GM18870 (cell line): ENCODE data around the gene LAMB2.

Experiments
- ATAC-seq: cut with Tn5 transposase; IDR thresholded peaks from one replicate; pipeline ENCODE4 v1.9.1; 2021; ENCODE audit warnings: moderate library complexity; ENCODE audit not compliant: unreplicated experiment

The LAMB2 gene

DNA sequence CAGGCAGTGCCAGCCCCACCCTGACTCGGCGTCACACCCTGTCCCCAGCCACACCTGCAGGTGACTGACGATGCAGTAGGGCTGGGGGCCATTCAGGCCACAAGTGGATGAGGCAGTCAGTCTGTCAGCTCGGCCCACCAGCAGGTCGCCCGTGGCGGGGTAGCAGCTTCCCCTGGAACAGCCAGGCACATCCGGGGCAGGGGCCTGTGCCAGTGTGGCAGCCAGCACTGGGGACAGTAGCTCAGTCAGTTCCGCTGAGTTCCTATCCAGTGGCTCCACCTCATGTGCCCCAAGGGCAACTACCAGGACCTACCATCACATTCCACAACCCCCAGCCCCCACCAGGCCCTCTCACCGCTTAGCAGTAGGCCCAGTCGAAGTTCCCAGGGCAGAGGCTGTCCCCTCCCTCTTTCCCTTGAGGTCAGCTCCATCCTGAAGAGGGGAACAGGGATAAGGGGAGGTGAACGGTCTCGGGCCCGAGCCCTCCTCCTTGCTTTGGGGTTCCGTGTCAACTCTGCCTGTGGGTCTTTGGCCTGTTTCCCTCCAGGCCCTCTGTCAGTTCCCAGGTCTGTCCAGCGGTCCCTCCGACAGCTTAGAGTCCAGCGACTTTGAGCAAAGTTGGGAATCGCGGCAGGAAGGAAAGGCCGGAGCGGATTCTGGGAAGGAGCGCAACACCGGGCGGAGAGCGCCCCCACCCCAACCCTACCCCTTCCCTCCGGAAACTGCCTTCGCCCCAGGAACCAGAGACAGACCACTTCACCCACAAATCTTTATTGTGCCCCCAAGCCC is at the start of gene LAMB2:
LAMB2 (minus strand) TSS at position 614 of the 789 bp plus-strand sequence; CDS start at position 431, 183 bp downstream.
- no peak for ATAC-seq

GRCh38 chr3:49181351-49181750 is 48.5 kb upstream of the LAMB2 start:
- no peak for ATAC-seq

- no peak for ATAC-seq
Measured at GRCh38 chr3:49180116-49180515, 47.3 kb upstream of the LAMB2 start.

DNA sequence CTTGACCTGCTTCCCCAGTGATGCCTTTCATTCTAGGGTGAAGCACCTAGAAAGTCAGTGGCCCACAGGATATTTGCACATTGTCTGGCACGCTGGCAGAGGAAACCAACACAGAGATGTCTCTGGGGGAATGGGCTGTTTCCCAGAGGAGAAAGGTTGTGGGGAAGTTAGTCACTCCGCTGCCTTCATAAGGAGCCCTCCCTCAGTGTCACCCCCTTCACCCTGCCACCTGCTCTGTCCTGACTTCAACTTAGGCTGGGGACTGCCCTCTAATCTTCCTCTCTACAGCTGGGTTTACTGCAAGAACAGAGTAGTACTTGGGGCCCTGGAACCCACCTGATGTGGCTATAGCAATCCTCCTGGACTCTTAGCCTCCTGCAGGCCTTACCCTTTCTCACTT is 44.2 kb upstream of the LAMB2 start:
- ATAC-seq: no peak

- ATAC-seq: no peak
Measured at GRCh38 chr3:49175530-49175929, 42.7 kb upstream of the LAMB2 start.

GRCh38 chr3:49174397-49174985 is 41.6 kb upstream of the LAMB2 start:
- no peak for ATAC-seq

GRCh38 chr3:49173792-49174170 is 40.9 kb upstream of the LAMB2 start:
- no peak for ATAC-seq

DNA sequence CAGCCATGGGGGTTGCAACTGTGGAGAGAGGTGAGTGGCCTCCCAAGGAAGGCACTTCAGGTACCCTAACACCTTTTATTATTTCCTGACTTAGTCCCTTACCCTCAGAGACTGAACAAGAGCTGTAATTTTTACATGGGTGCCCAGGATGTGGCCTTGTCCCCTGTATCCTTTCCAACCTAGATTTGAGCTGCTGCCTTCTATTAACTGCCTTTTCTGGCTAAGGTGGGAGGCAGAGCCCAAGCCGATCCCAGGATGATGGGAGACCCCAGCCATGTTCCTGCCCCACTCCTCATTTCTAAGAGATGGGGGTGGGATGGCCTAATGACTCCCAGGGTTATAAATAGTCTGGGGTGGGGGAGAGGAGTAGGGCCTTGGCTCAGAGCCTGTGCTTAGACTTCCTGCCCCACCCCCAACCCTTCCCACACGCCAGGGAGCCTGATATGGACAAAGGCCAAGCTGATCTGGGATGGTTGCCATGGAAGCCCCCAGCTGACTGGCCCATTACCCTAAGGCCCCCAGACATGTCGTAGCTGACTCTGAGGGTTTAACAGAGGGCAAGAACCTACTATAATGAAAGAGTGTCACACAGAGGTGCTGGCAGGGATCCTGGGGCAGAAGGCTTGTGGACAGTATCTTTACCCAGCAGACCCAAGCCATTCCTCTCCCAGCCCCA is 40.4 kb upstream of the LAMB2 start:
- ATAC-seq: no peak

DNA sequence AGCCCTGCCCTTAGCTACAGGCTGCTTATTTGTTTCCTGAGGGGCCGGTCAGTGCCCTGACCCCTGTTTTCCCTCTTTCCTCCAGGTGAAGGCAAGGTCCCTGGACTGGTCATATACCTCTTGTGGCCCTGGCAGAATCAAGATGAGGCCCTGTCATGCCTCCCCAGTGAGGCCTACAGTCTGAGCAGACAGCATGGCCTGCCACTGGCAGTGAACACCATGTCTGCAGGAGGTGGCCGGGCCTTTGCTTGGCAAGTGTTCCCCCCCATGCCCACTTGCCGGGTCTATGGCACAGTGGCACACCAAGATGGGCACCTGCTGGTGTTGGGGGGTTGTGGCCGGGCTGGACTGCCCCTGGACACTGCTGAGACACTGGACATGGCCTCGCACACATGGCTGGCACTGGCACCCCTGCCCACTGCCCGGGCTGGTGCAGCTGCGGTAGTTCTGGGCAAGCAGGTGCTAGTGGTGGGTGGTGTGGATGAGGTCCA is 39.7 kb upstream of the LAMB2 start:
- no peak for ATAC-seq

- no peak for ATAC-seq
Measured at GRCh38 chr3:49171775-49172500, 39.1 kb upstream of the LAMB2 start.

DNA sequence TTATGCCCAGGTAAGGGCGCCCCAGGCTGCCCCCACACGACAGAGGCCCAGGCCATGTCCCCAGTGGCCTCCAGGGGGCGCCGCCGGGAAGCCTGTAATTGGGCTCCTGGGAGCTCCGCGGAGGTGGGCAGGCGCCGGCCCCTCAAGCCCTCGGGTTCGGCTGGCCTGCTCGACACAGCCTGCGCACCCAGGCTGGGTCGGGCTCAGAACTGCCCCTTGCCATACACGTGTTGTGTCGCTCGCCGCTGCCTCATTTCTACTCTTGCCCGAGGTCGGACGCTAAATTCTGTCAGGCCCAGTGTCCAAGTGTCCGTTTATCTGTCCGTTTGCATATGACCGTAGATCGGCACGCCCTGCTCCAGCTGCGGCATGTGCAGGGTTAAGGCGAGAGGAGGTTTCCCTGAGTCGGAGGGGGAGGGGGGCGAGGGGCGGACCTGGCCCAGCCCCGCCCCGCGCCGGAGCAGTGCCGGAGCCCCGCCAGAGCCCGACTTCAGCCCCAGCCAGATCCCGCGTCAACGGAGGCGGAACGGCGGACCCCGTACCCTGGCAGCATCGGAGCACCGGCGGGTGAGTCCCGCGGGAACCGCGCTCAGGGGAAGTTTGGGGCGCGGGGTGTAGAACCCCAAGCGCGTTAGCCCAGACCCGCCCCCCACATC is 38.4 kb upstream of the LAMB2 start, which contains the start of gene KLHDC8B:
KLHDC8B (plus strand) TSS at position 480 of the 656 bp plus-strand sequence. CDS start 1,172 bp downstream, outside the sequence.
- ATAC-seq: no peak

DNA sequence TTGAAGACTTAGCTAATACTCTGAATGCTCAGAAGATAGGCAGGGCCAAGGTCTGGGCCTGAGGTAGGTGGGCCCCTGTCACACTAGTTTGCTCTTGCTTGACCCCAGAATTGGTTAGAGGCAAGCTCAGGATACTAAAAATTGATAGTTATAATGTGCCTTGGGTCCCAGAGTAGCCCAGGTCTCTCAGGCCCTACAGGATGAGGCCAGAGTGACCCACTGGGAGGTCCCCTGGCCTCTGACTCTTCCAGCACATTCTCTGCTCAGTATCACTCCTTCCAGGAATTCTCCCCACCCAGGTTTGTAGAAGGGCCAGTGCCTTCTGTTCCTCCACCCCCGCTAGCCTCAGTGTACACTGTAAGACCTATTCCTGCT is 37.9 kb upstream of the LAMB2 start:
- no peak for ATAC-seq

DNA sequence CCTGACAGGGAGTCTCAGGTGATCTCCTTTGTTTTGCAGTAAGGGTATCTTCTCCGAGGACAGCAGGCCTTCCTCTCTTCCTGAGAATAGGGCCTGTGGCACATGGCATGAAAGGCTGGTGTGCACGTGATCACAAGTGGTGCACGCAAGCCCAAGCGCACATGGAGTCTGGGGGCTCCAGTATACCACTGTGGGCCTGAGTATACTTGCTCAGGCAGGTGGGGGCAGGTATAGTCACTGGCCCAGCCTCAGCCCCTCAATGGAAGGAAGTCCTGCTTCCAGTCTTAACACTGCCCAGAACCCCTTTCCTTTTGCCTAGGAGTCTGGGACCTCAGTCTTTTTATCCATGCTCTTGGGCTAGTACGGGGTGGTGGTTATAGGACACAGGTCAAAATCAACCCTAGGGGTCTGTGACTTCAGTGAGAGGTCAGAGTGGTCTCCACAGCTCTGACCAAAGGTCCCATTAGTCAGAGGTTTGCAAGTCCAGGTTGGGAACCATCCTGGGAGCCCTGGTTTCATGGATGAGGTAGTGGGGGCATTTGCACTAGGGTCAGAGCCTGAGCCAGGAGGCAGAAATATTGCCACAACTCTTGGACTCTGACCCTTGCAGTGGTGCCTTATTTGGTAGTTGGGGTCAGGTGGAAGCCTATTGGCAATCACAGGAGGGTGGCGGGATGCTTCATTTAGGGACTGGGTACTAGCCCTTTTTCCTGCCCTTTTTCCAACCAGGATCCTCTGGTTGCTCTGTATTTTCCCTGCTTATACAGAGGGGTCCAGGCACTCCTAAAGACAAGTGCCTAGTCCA is 34.1 kb upstream of the LAMB2 start:
- ATAC-seq: no peak

GRCh38 chr3:49165771-49166751 is 33.2 kb upstream of the LAMB2 start, which contains the start of gene CCDC71:
CCDC71 (minus strand) TSS chr3:49166331; CDS start chr3:49164208, 2,123 bp downstream.
- no peak for ATAC-seq

GRCh38 chr3:49164983-49165720 is 32.3 kb upstream of the LAMB2 start:
- ATAC-seq: no peak

GRCh38 chr3:49163609-49164008 is 30.8 kb upstream of the LAMB2 start:
- ATAC-seq: no peak

DNA sequence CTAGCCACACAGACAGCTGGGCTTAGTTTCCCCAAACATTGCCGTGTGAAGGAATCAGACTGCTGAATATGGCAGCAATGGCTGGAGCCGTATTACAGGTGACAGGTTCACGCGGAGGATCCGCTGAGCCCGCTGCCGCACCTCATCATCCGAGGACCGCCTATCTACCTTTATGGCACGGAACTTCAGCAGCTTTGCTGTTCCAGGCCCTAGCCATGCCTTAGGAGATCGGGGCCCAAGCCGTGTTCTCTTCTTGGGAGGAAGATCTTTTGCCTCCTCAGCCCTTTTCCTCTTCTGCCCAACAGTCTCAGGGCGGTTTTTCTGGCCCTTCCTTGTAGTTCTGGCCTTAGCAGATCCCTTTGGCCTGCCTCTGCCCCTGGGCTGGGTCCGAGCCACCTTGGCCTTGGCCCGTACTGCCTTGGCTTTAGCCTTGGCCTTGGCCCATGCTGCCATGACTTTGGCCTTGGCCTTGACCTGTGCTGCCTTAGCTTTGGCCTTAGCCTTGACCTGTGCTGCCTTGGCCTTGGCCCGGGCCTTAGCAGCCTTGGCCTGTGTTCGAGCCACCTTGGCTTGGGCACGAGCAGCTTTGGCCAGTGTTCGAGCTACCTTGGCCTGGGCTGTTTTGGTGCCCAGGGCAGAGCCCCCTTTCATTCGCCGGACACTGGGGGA is 30.0 kb upstream of the LAMB2 start:
- ATAC-seq: no peak
